Pancreas (tissue), 10 donors: ENCODE measurements around the gene ILF3. TPM values are rescaled to one million over a fixed set of nuclear protein-coding genes. Genes with fewer than 3 reads are reported as not detected.

ENCODE experiments used
- ATAC-seq, 4 donors: fragments of 200-7000 bp; cut with Tn5 transposase; one replicate each; pipeline versions ENCODE4 v1.8.0 to v1.9.1; 2020; ENCODE audit warnings: mild to moderate bottlenecking in 4 of 4, moderate library complexity in 4 of 4
- DNase-seq, 6 donors: peaks; one replicate each; pipeline ENCODE4 v3.0.0-alpha.2; 2020
- FAIRE-seq: peaks from 2 replicates; lab custom pipeline; 2012; peaks lifted over from hg19 to GRCh38; lab: Jason Lieb, UNC
- H3K27ac ChIP-seq, 4 donors: fragments of 200-600 bp; sonication (generic); 1 replicate in 3 of 4; 2 replicates in 1 of 4; pipeline versions ENCODE4 v1.5.0 to v1.8.0; 2020
- H3K27me3 ChIP-seq, 4 donors: fragments of 200-600 bp; one replicate each; pipeline ENCODE4 v1.8.0; 2021
- H3K36me3 ChIP-seq, 3 donors: fragments of 200-600 bp; sonication (generic) in 1 of 3; one replicate each; pipeline versions ENCODE4 v1.5.0 to v1.8.0; 2020 to 2021
- H3K4me1 ChIP-seq, 3 donors: fragments of 200-600 bp; one replicate each; pipeline ENCODE4 v1.8.0; 2021
- H3K4me3 ChIP-seq, 4 donors: fragments of 200-600 bp; sonication (generic) in 2 of 4; one replicate each; pipeline versions ENCODE4 v1.5.0 to v1.8.0; 2020 to 2021
- H3K9me3 ChIP-seq, 4 donors: fragments of 200-600 bp; one replicate each; pipeline ENCODE4 v1.8.0; 2021
- WGBS, 2 donors: extraction: QIAGEN DNeasy Blood & Tissue Kit; methylation state at CpG; one replicate each; pipeline ENCODE4 v1.1.7; 2013; 5-methylcytosine and 5-hydroxymethylcytosine counted together
- intact Hi-C, 3 donors: fragments of 100-400 bp; cut with DNase I; formaldehyde crosslinking; loops; one replicate each; pipeline versions ENCODE4 v1.11.1 to v1.14.2; 2022
- polyA plus RNA-seq, 2 donors: library from polyadenylated mRNA; stranded (reverse); fragments of 200-250 nt; gene quantifications; one replicate each; pipeline ENCODE4 v1.2.3, GENCODE V29; 2013
- total RNA-seq, 6 donors: library from RNA; stranded (reverse); fragmentation: NEBNext Ultra II Directional in 4 of 6; extraction: Animal tissue kit (Norgen Biotek cat#: 25700) in 4 of 6; gene quantifications; one replicate each; pipeline versions ENCODE4 v1.2.1 to v1.2.4, GENCODE V29; 2021 to 2023
- TF ChIP-seq, protein P1 (sequence below), 4 donors: fragments of 200-600 bp; sonication (generic) in 3 of 4; IDR thresholded peaks; one replicate each; pipeline versions ENCODE4 v1.5.0 to v1.8.0; 2021; ENCODE audit warnings: antibody characterized with exemption in 4 of 4
- donor health status: healthy with polysubstance abuse.
- donor health status: DM: no; HTN: no; CAD: no; lungs with moderate emphysema.
- donor health status: DM: no; HTN: no; CAD: no.
- donor health status: control.
- donor health status: control.
- donor health status: Bipolar disorder and iron deficiency.
- donor health status: DM: yes; HTN: yes; CAD: no.
- donor health status: DM: no; HTN: no; CAD: no.
- donor health status: DM: no; HTN: no; CAD: no.
- donor health status: DM: yes; HTN: yes; CAD: no.

The ILF3 gene
- total and polyA plus RNA-seq, 8 donors, result 70.5 to 129 (median 109) TPM

GRCh38 chr19:10643968-10644259, 10.2 kb upstream of the ILF3 start:
- 38 to 45% methylated on average over 3 of the region's 3 CpGs for WGBS, 2 donors
- intact Hi-C loops, result loop anchor here in 2 of 3 donors (5.0 to 10.0 kb wide), 2 partner anchors 62 to 69 kb away; no protein-coding TSS in a partner anchor
- H3K4me1 ChIP-seq, result peaks cover 0 to 7% (median 3%) of the 10 kb centered on the region in 3 donors

DNA sequence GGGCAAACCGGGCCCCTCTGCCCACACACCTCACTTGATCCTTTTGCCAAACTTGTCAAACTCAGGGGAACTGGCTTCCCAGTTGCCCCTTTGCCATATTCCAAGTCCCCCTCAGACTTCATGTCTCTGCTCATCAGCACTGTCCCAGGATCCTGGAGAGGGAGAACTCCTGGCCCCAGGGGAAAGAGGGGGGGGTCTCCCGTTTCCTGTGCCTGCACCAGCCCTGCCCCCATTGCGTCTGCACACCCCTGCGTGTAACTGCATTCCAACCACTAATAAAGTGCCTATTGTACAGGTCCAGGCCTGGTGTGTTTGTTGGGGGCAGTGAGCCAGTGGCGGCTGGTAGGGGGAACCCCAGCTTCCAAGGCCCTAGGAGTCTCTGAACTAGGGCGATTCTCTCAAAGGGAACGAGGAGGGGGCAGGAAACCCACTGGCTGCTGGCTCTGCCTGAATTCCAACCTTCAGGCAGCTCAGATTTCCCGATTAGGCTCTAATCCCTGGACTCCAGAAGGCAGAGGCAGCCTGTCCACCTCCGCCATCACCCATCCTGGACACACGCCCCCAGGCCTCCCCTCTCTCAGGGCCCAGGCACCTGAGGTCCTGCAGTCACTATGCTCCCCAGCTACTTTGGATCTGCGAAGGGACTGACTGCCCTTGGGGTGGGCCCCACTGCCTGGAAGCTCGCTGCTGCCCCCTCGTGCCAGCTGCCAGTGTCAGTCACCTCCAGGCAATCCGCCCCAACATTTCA, 9.7 kb upstream of the ILF3 start:
- FAIRE-seq (no peak), DNase-seq (peak; percentile 79 to 94 (median 86)), ATAC-seq (peak; percentile 89 to 96 (median 92))
- TF ChIP-seq, protein P1, sequence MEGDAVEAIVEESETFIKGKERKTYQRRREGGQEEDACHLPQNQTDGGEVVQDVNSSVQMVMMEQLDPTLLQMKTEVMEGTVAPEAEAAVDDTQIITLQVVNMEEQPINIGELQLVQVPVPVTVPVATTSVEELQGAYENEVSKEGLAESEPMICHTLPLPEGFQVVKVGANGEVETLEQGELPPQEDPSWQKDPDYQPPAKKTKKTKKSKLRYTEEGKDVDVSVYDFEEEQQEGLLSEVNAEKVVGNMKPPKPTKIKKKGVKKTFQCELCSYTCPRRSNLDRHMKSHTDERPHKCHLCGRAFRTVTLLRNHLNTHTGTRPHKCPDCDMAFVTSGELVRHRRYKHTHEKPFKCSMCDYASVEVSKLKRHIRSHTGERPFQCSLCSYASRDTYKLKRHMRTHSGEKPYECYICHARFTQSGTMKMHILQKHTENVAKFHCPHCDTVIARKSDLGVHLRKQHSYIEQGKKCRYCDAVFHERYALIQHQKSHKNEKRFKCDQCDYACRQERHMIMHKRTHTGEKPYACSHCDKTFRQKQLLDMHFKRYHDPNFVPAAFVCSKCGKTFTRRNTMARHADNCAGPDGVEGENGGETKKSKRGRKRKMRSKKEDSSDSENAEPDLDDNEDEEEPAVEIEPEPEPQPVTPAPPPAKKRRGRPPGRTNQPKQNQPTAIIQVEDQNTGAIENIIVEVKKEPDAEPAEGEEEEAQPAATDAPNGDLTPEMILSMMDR (IDR thresholded peaks at IDR 0.05), result peak; percentile 57 to 82 (median 77)
- H3K27ac ChIP-seq, result peak overlapping the region; percentile 36 to 64 (median 58)
- no peaks in the 10 kb centered on the region for H3K27me3 ChIP-seq
- WGBS, 2 donors, result 10 to 13% methylated on average over 14 of the region's 14 CpGs
- H3K36me3 ChIP-seq, result peaks cover 0 to 14% (median 2%) of the 10 kb centered on the region in 3 donors
- peaks cover 0 to 7% (median 3%) of the 10 kb centered on the region in 3 donors for H3K4me1 ChIP-seq
- no peak overlapping the region for H3K4me3 ChIP-seq
- intact Hi-C loops, result loop anchor here in 2 of 3 donors (5.0 to 10.0 kb wide), 2 partner anchors 62 to 70 kb away; no protein-coding TSS in a partner anchor
- no peaks in the 10 kb centered on the region for H3K9me3 ChIP-seq

More at GRCh38 chr19:10643968-10644259, 10.2 kb upstream of the ILF3 start:
- no peak overlapping the region for H3K4me3 ChIP-seq
- H3K27ac ChIP-seq, result peak overlapping the region; percentile 36 to 64 (median 58)
- H3K27me3 ChIP-seq, result no peaks in the 10 kb centered on the region
- TF ChIP-seq, protein P1 (IDR thresholded peaks at IDR 0.05), result no peak
- H3K9me3 ChIP-seq, result no peaks in the 10 kb centered on the region
- H3K36me3 ChIP-seq, result peaks cover 0 to 14% (median 2%) of the 10 kb centered on the region in 3 donors
- ATAC-seq, result peak; percentile 10 to 19 (median 14)
- DNase-seq, result no peak
- no peak for FAIRE-seq

DNA sequence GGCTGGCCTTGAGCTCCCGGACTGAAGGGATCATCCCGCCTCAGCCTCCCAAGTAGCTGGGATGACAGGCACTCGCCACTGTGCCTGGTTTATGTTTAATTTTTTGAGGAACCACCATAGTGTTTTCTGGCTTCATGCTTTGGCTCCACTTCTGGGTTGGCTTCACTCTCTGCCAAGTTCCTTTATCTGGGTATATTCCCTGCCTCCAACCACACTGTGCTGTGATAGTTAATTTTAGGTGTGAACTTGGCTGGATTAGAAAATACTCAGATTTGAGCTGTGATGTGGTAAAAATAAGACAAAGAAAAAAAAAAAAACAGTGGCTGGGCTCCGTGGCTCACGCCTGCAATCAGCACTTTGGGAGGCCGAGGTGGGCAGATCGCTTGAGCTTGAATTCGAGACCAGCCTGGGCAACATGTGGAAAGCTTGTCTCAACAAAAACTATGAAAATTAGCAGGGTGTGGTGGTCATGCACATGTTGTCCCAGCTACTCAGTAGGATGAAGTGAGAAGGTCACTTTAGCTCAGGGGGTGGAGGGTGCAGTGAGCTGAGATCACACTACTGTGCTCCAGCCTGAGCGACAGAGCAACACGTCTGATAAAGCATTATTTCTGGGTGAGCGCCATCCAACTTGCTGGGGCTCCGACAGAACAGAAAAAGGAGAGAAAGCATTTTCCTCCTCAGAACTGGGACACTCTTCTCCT, 7.5 kb upstream of the ILF3 start:
- intact Hi-C loops, result loop anchor here in 2 of 3 donors (2.0 to 10.0 kb wide), 2 partner anchors 64 to 72 kb away; no protein-coding TSS in a partner anchor
- no peak for DNase-seq
- no peak for FAIRE-seq
- peak overlapping the region in 2 of 4 donors; percentile 20 to 33 for H3K27ac ChIP-seq
- WGBS, 2 donors, result 38 to 48% methylated on average over 12 of the region's 12 CpGs
- peak in 1 of 4 donors; percentile 23 for ATAC-seq
- H3K9me3 ChIP-seq, result no peaks in the 10 kb centered on the region
- TF ChIP-seq, protein P1 (IDR thresholded peaks at IDR 0.05), result no peak
- H3K4me1 ChIP-seq, result peaks cover 0 to 7% (median 3%) of the 10 kb centered on the region in 3 donors
- H3K27me3 ChIP-seq, result no peaks in the 10 kb centered on the region
- H3K36me3 ChIP-seq, result peaks cover 0 to 2% (median 0%) of the 10 kb centered on the region in 3 donors
- no peak overlapping the region for H3K4me3 ChIP-seq

- Histone ChIP-seq H3K4me1 (peaks cover 0 to 18% (median 3%) of the 10 kb centered on the region in 3 donors), H3K4me3 (no peak overlapping the region), H3K27ac (no peak overlapping the region), H3K9me3 (no peaks in the 10 kb centered on the region), H3K27me3 (no peaks in the 10 kb centered on the region), H3K36me3 (no peaks in the 10 kb centered on the region)
- intact Hi-C loops, result loop anchor here in 1 of 3 donors (10.0 kb wide), 1 partner anchor 74 kb away; no protein-coding TSS in a partner anchor
- DNase-seq, result no peak
- TF ChIP-seq, protein P1 (IDR thresholded peaks at IDR 0.05), result no peak
- FAIRE-seq, result no peak
- no peak for ATAC-seq
- WGBS, 2 donors, result 86 to 87% methylated on average over 4 of the region's 4 CpGs
Observed at GRCh38 chr19:10648360-10648759, 5.8 kb upstream of the ILF3 start.
